Left lobe of liver (tissue), 2 donors: Measurements from ENCODE around the gene ZFYVE21. TPM values are rescaled to one million over a fixed set of nuclear protein-coding genes. Genes with fewer than 3 reads are reported as not detected.
"Not testable (repeated sequence)": the region's sequence is repeated elsewhere in the genome, so short reads cannot be mapped to it uniquely, and the experiment has no call there.

Experiments
- ATAC-seq: fragments of 200-7000 bp; cut with Tn5 transposase; one replicate; pipeline ENCODE4 v1.9.1; 2020; ENCODE audit warnings: mild to moderate bottlenecking, moderate library complexity
- DNase-seq: peaks from one replicate; pipeline ENCODE4 v3.0.0-alpha.2; 2020; ENCODE audit warnings: low spot score
- total RNA-seq: library from RNA; stranded (reverse); gene quantifications from one replicate; pipeline ENCODE4 v1.2.1, GENCODE V29; 2021
- donor health status: DM: no; HTN: no; CAD: no; lungs with moderate emphysema.
- donor health status: DM: no; HTN: yes; CAD: no.

Gene ZFYVE21
- total RNA-seq, 1 donor from 2014 or later, result 25.2 TPM

- no peak for DNase-seq
- no peak for ATAC-seq
These were observed 39.5 kb downstream of the ZFYVE21 start for GRCh38 chr14:103755060-103755459.

GRCh38 chr14:103758059-103758776, 42.6 kb downstream of the ZFYVE21 start:
- DNase-seq (no peak), ATAC-seq (no peak)

GRCh38 chr14:103762036-103762435, 46.4 kb downstream of the ZFYVE21 start:
- DNase-seq, result no peak
- ATAC-seq, result no peak

- no peak for ATAC-seq
- no peak for DNase-seq
These were observed 46.9 kb downstream of the ZFYVE21 start for GRCh38 chr14:103762541-103762940.

GRCh38 chr14:103763730-103764488, 48.3 kb downstream of the ZFYVE21 start:
- ATAC-seq (no peak), DNase-seq (no peak)

GRCh38 chr14:103765526-103765925, 49.9 kb downstream of the ZFYVE21 start:
- ATAC-seq (no peak), DNase-seq (no peak)

GRCh38 chr14:103767336-103767894, 51.8 kb downstream of the ZFYVE21 start:
- DNase-seq, result no peak
- ATAC-seq, result no peak

- DNase-seq (no peak), ATAC-seq (no peak)
These were observed 54.9 kb downstream of the ZFYVE21 start for GRCh38 chr14:103770500-103770899.

- DNase-seq, result no peak
- no peak for ATAC-seq
These were observed 55.3 kb downstream of the ZFYVE21 start for GRCh38 chr14:103770902-103771301.

GRCh38 chr14:103772078-103772712, 56.6 kb downstream of the ZFYVE21 start:
- no peak for ATAC-seq
- DNase-seq, result no peak

GRCh38 chr14:103773521-103773920, 57.9 kb downstream of the ZFYVE21 start:
- ATAC-seq (no peak), DNase-seq (no peak)

GRCh38 chr14:103775506-103775905, 59.9 kb downstream of the ZFYVE21 start:
- DNase-seq, result peak; percentile 46
- peak; percentile 93 for ATAC-seq

- ATAC-seq, DNase-seq: not testable (repeated sequence)
These were observed 60.7 kb downstream of the ZFYVE21 start for GRCh38 chr14:103776319-103776718.

GRCh38 chr14:103782376-103782775, 66.8 kb downstream of the ZFYVE21 start:
- ATAC-seq, result no peak
- no peak for DNase-seq

Other genes starting within 250 kb of the ZFYVE21 start
- 10.2 TPM for gene CKB, start 193.0 kb upstream of the ZFYVE21 start, total RNA-seq
- 6.0 TPM for gene TRMT61A, start 186.6 kb upstream of the ZFYVE21 start, total RNA-seq
- gene BAG5, start 153.2 kb upstream of the ZFYVE21 start, total RNA-seq, result 7.5 TPM
- 17.1 TPM for gene COA8, start 152.8 kb upstream of the ZFYVE21 start, total RNA-seq
- gene KLC1, start 86.6 kb upstream of the ZFYVE21 start, total RNA-seq, result 56.6 TPM
- 1.2 TPM for gene XRCC3, start 359 bp upstream of the ZFYVE21 start, total RNA-seq
- gene PPP1R13B, start 131.8 kb downstream of the ZFYVE21 start, total RNA-seq, result 15.3 TPM
- gene TDRD9, start 212.6 kb downstream of the ZFYVE21 start, total RNA-seq, result 0.75 TPM
- gene RD3L, start 226.7 kb downstream of the ZFYVE21 start, total RNA-seq, result not detected